H9 (cell line): Measurements from ENCODE around the gene CCDC12. TPM values are rescaled to one million over a fixed set of nuclear protein-coding genes. Genes with fewer than 3 reads are reported as not detected.
A peak's percentile ranks its signal among the peaks of the same experiment; 100 is the strongest.

Experiments used
- DNase-seq: peaks from one replicate; pipeline ENCODE4 v3.0.0-alpha.2; 2017
- H2AFZ ChIP-seq: one replicate; pipeline ENCODE4 v1.6.1; 2013; ENCODE audit warnings: mild to moderate bottlenecking, low read length, control low read depth, moderate library complexity
- H2AK5ac ChIP-seq: 2 replicates; pipeline ENCODE4 v1.6.1; 2013; ENCODE audit warnings: low read length, control low read depth, mixed read lengths; ENCODE audit not compliant: insufficient read length
- H2BK120ac ChIP-seq: one replicate; pipeline ENCODE4 v1.6.1; 2013; ENCODE audit warnings: low read depth, mild to moderate bottlenecking, low read length, control low read depth, inconsistent platforms; ENCODE audit not compliant: poor library complexity, severe bottlenecking
- H2BK12ac ChIP-seq: 2 replicates; pipeline ENCODE4 v1.6.1; 2013; ENCODE audit warnings: low read length, control low read depth, mixed read lengths, low read depth; ENCODE audit not compliant: insufficient read length
- H2BK15ac ChIP-seq: 2 replicates; pipeline ENCODE4 v1.6.1; 2013; ENCODE audit warnings: low read depth, low read length, control low read depth
- H2BK20ac ChIP-seq: one replicate; pipeline ENCODE4 v1.6.1; 2013; ENCODE audit warnings: low read depth, mild to moderate bottlenecking, low read length, control low read depth, inconsistent platforms; ENCODE audit not compliant: poor library complexity, severe bottlenecking
- H2BK5ac ChIP-seq: 2 replicates; pipeline ENCODE4 v1.6.1; 2013; ENCODE audit warnings: low read length, control low read depth, mixed read lengths; ENCODE audit not compliant: insufficient read length
- H3K14ac ChIP-seq: 2 replicates; pipeline ENCODE4 v1.6.1; 2013; ENCODE audit warnings: low read length, control low read depth; ENCODE audit not compliant: insufficient read depth
- H3K18ac ChIP-seq: 2 replicates; pipeline ENCODE4 v1.6.1; 2013; ENCODE audit warnings: low read depth, mild to moderate bottlenecking, mixed read lengths, low read length, control low read depth; ENCODE audit not compliant: insufficient read length
- H3K23ac ChIP-seq: 2 replicates; pipeline ENCODE4 v1.6.1; 2013; ENCODE audit warnings: low read length, control low read depth, mixed read lengths, low read depth; ENCODE audit not compliant: insufficient read length
- H3K23me2 ChIP-seq: 2 replicates; pipeline ENCODE4 v1.6.1; 2013; ENCODE audit warnings: low read depth, mild to moderate bottlenecking, mixed read lengths, low read length, control low read depth; ENCODE audit not compliant: insufficient read length, poor library complexity, severe bottlenecking
- H3K27ac ChIP-seq: 2 replicates; pipeline ENCODE4 v1.5.1; 2013; ENCODE audit warnings: low read length, control low read depth, mixed read lengths, low read depth; ENCODE audit not compliant: insufficient read length
- H3K27me3 ChIP-seq: 2 replicates; pipeline ENCODE4 v1.6.1; 2013; ENCODE audit warnings: low read length, control low read depth, inconsistent platforms; ENCODE audit not compliant: insufficient read depth
- H3K4ac ChIP-seq: 2 replicates; pipeline ENCODE4 v1.6.1; 2013; ENCODE audit warnings: low read depth, mild to moderate bottlenecking, control low read depth, inconsistent platforms, low read length, moderate library complexity
- H3K4me1 ChIP-seq: 2 replicates; pipeline ENCODE4 v1.6.1; 2013; ENCODE audit warnings: low read length, control low read depth, inconsistent platforms; ENCODE audit not compliant: insufficient read depth
- H3K4me2 ChIP-seq: 2 replicates; pipeline ENCODE4 v1.6.1; 2013; ENCODE audit warnings: low read length, control low read depth, mixed read lengths; ENCODE audit not compliant: insufficient read length, insufficient read depth
- H3K56ac ChIP-seq: 2 replicates; pipeline ENCODE4 v1.6.1; 2013; ENCODE audit warnings: low read depth, mild to moderate bottlenecking, mixed read lengths, low read length, control low read depth; ENCODE audit not compliant: insufficient read length
- H3K79me1 ChIP-seq: 2 replicates; pipeline ENCODE4 v1.6.1; 2013; ENCODE audit warnings: low read depth, mild to moderate bottlenecking, moderate library complexity, low read length, control low read depth, inconsistent platforms; ENCODE audit not compliant: insufficient read depth, poor library complexity, severe bottlenecking
- H3K79me2 ChIP-seq: 2 replicates; pipeline ENCODE4 v1.6.1; 2013; ENCODE audit warnings: low read length, control low read depth, inconsistent platforms; ENCODE audit not compliant: insufficient read depth
- H3K9ac ChIP-seq: 2 replicates; pipeline ENCODE4 v1.6.1; 2013; ENCODE audit warnings: low read length, control low read depth, mixed read lengths; ENCODE audit not compliant: insufficient read length; ENCODE audit errors: extremely low read depth
- H3K9me3 ChIP-seq: one replicate; pipeline ENCODE4 v1.6.1; 2013; ENCODE audit warnings: low read depth, low read length, inconsistent platforms; ENCODE audit not compliant: control insufficient read depth
- H3T11ph ChIP-seq: one replicate; pipeline ENCODE4 v1.6.1; 2013; ENCODE audit warnings: mild to moderate bottlenecking, low read length, control low read depth, inconsistent platforms
- H4K20me1 ChIP-seq: one replicate; pipeline ENCODE4 v1.6.1; 2013; ENCODE audit not compliant: control insufficient read depth, insufficient read length, insufficient read depth
- H4K5ac ChIP-seq: 2 replicates; pipeline ENCODE4 v1.6.1; 2013; ENCODE audit warnings: low read depth, mild to moderate bottlenecking, mixed read lengths, low read length, control low read depth; ENCODE audit not compliant: insufficient read length
- H4K8ac ChIP-seq: replicated peaks from 2 replicates; pipeline ENCODE4 v1.6.1; 2013; ENCODE audit warnings: low read length, control low read depth, mixed read lengths, low read depth; ENCODE audit not compliant: insufficient read length
- H4K91ac ChIP-seq: 2 replicates; pipeline ENCODE4 v1.6.1; 2013; ENCODE audit warnings: low read depth, mild to moderate bottlenecking, moderate library complexity, mixed read lengths, low read length, control low read depth; ENCODE audit not compliant: insufficient read length
- H3K27ac Mint-ChIP-seq, 3 experiments: 2 replicates in 2 of 3; 3 replicates in 1 of 3; pipeline ENCODE4 v1.8.0; 2020 to 2021; ENCODE audit warnings: mixed read lengths in 3 of 3, mild to moderate bottlenecking in 1 of 3, moderate library complexity in 1 of 3
- H3K27me3 Mint-ChIP-seq: 2 replicates; pipeline ENCODE4 v1.8.0; 2021; ENCODE audit warnings: low read depth, mild to moderate bottlenecking, moderate library complexity, mixed read lengths
- H3K36me3 Mint-ChIP-seq, 3 experiments: 2 replicates in 2 of 3; 3 replicates in 1 of 3; pipeline ENCODE4 v1.8.0; 2020 to 2021; ENCODE audit warnings: low read depth in 3 of 3, mixed read lengths in 3 of 3; ENCODE audit not compliant: insufficient read depth in 1 of 3
- H3K4me1 Mint-ChIP-seq, 2 experiments: 2 replicates each; pipeline ENCODE4 v1.8.0; 2020; ENCODE audit warnings: mixed read lengths in 2 of 2
- H3K4me3 Mint-ChIP-seq, 2 experiments: 2 replicates in 1 of 2; 3 replicates in 1 of 2; pipeline ENCODE4 v1.8.0; 2020 to 2021; ENCODE audit warnings: mild to moderate bottlenecking in 2 of 2, mixed read lengths in 2 of 2, moderate library complexity in 1 of 2
- H3K9me3 Mint-ChIP-seq, 2 experiments: 2 replicates in 1 of 2; 3 replicates in 1 of 2; pipeline ENCODE4 v1.8.0; 2020; ENCODE audit warnings: mild to moderate bottlenecking in 2 of 2, mixed read lengths in 2 of 2, moderate library complexity in 1 of 2
- WGBS: extraction: QIAGEN DNeasy Blood & Tissue Kit; methylation state at CpG from one replicate; pipeline ENCODE4 v1.1.7; 2013; ENCODE audit warnings: missing lambda C conversion rate, low lambda C conversion rate, mixed read lengths; ENCODE audit not compliant: insufficient read length; ENCODE audit errors: extremely low coverage; 5-methylcytosine and 5-hydroxymethylcytosine counted together
- total RNA-seq: library from RNA; stranded (reverse); gene quantifications from 2 replicates; pipeline ENCODE4 v1.2.1, GENCODE V29; 2021
- TF ChIP-seq, protein P1 (sequence below): fragments of 200-600 bp; sonication (generic); conservative IDR thresholded peaks from 3 replicates; pipeline ENCODE4 v1.8.0; 2021; ENCODE audit warnings: antibody characterized with exemption, mild to moderate bottlenecking

CCDC12 gene
- total RNA-seq, 1 experiment from 2014 or later, result 54.0 TPM

DNA sequence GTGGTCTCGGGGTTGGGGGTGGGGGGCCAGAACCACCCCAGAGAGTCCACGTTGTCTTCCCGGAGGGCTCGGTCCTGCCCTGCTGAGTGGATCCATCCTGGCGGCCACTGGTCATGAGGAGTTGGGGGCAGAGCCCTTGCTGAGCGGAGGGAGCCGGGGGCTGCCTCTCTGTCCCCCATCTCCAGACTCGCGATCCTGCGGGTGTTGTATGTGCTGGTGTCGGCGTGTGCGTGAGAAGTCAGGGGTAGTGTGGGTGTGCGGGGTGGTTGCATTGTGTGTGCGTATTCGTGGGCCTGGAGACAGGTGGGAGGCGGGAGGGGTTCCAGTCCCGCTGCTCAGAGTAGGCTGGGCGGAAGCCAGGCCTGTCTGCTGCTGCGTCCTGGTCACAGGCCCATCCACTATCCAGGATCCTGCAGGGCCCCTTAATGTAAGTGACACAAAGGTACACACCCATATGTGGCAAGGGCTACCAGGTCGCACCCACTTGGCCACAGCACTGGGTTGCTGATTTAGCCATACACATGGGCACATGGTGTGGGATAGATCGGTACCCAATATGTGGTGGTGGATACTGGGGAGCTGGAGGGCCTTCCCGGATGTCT is 33.7 kb upstream of the CCDC12 start:
- H3K4me1 ChIP-seq, result no peaks in the 10 kb centered on the region
- no peaks in the 10 kb centered on the region for H4K20me1 ChIP-seq
- Mint-ChIP-seq H3K27me3 (no peaks in the 10 kb centered on the region), H3K36me3 (peaks cover 14 to 23% (median 17%) of the 10 kb centered on the region in 3 experiments), H3K27ac (peak overlapping the region; percentile 93 to 99 (median 98); a peak in 6 of 7 replicates), H3K4me1 (peaks cover 16 to 18% of the 10 kb centered on the region in 2 experiments), H3K9me3 (no peaks in the 10 kb centered on the region), H3K4me3 (peak overlapping the region; percentile 77 to 81)
- no peak overlapping the region for H4K8ac ChIP-seq
- peaks cover 4% of the 10 kb centered on the region for H3K23me2 ChIP-seq
- H3K56ac ChIP-seq, result no peak overlapping the region
- H3K4ac ChIP-seq, result peak overlapping the region; percentile 88; the same call in 1 of the 2 replicates
- H3K27ac ChIP-seq, result no peak overlapping the region
- H4K5ac ChIP-seq, result no peak overlapping the region
- no peaks in the 10 kb centered on the region for H3K79me2 ChIP-seq
- no peak overlapping the region for H3K23ac ChIP-seq
- peak overlapping the region; percentile 99 for H3K14ac ChIP-seq
- peak overlapping the region; percentile 75 for H3K18ac ChIP-seq
- no peaks in the 10 kb centered on the region for H3K79me1 ChIP-seq
- no peak overlapping the region for H2BK5ac ChIP-seq
- no peak overlapping the region for H2AK5ac ChIP-seq
- H3T11ph ChIP-seq, result no peak overlapping the region
- TF ChIP-seq, protein P1, sequence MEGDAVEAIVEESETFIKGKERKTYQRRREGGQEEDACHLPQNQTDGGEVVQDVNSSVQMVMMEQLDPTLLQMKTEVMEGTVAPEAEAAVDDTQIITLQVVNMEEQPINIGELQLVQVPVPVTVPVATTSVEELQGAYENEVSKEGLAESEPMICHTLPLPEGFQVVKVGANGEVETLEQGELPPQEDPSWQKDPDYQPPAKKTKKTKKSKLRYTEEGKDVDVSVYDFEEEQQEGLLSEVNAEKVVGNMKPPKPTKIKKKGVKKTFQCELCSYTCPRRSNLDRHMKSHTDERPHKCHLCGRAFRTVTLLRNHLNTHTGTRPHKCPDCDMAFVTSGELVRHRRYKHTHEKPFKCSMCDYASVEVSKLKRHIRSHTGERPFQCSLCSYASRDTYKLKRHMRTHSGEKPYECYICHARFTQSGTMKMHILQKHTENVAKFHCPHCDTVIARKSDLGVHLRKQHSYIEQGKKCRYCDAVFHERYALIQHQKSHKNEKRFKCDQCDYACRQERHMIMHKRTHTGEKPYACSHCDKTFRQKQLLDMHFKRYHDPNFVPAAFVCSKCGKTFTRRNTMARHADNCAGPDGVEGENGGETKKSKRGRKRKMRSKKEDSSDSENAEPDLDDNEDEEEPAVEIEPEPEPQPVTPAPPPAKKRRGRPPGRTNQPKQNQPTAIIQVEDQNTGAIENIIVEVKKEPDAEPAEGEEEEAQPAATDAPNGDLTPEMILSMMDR, result no peak
- H3K9ac ChIP-seq, result no peak overlapping the region
- WGBS, result no CpG with 5 or more reads among the region's 23 CpGs
- peak overlapping the region; percentile 28 for H3K4me2 ChIP-seq
- DNase-seq, result no peak
- no peaks in the 10 kb centered on the region for H3K9me3 ChIP-seq
- no peak overlapping the region for H2BK20ac ChIP-seq
- H3K27me3 ChIP-seq, result no peaks in the 10 kb centered on the region
- H2BK12ac ChIP-seq, result peak overlapping the region; percentile 12
- H4K91ac ChIP-seq, result peak overlapping the region; percentile 23
- no peak overlapping the region for H2AFZ ChIP-seq
- no peak overlapping the region for H2BK15ac ChIP-seq
- H2BK120ac ChIP-seq, result no peak overlapping the region
